Lung (tissue), 12 donors: ENCODE measurements around the gene DDX28. TPM values are rescaled to one million over a fixed set of nuclear protein-coding genes. Genes with fewer than 3 reads are reported as not detected.

Source experiments
- ATAC-seq: fragments of 200-7000 bp; cut with Tn5 transposase; one replicate; pipeline ENCODE4 v1.9.1; 2020; ENCODE audit warnings: moderate number of reproducible peaks; ENCODE audit not compliant: insufficient read depth, low FRiP score
- DNase-seq, 3 donors: peaks; one replicate each; pipeline ENCODE4 v3.0.0-alpha.2; 2013 to 2017
- H3K27ac ChIP-seq, 2 donors: one replicate each; pipeline ENCODE4 v1.5.1; 2013; ENCODE audit warnings: mild to moderate bottlenecking in 2 of 2, moderate library complexity in 2 of 2, control low read depth in 1 of 2, inconsistent platforms in 1 of 2, low read depth in 1 of 2, low read length in 1 of 2
- H3K27me3 ChIP-seq, 3 donors: one replicate each; pipeline ENCODE4 v1.5.1; 2013; ENCODE audit warnings: low read length in 2 of 3; ENCODE audit not compliant: control insufficient read depth in 3 of 3, insufficient read depth in 3 of 3
- H3K36me3 ChIP-seq, 4 donors: one replicate each; pipeline ENCODE4 v1.5.1; 2013; ENCODE audit warnings: low read length in 4 of 4, mild to moderate bottlenecking in 1 of 4, moderate library complexity in 1 of 4; ENCODE audit not compliant: control insufficient read depth in 4 of 4, insufficient read depth in 4 of 4
- H3K4me1 ChIP-seq, 5 donors: one replicate each; pipeline ENCODE4 v1.5.1; 2013; ENCODE audit warnings: low read length in 5 of 5, mild to moderate bottlenecking in 2 of 5, moderate library complexity in 1 of 5; ENCODE audit not compliant: control insufficient read depth in 5 of 5, insufficient read depth in 5 of 5
- H3K4me3 ChIP-seq: one replicate; pipeline ENCODE4 v1.5.1; 2013; ENCODE audit warnings: mild to moderate bottlenecking, control low read depth, moderate library complexity
- H3K9ac ChIP-seq, 2 donors: one replicate each; pipeline ENCODE4 v1.5.1; 2013; ENCODE audit warnings: low read length in 2 of 2, control low read depth in 1 of 2; ENCODE audit not compliant: insufficient read depth in 1 of 2
- H3K9me3 ChIP-seq, 4 donors: one replicate each; pipeline ENCODE4 v1.5.1; 2013; ENCODE audit warnings: low read length in 3 of 4, mild to moderate bottlenecking in 1 of 4, moderate library complexity in 1 of 4; ENCODE audit not compliant: control insufficient read depth in 4 of 4, insufficient read depth in 3 of 4
- WGBS, 2 donors: extraction: QIAGEN DNeasy Blood & Tissue Kit; methylation state at CpG; one replicate each; pipeline ENCODE4 v1.1.7; 2013; 5-methylcytosine and 5-hydroxymethylcytosine counted together
- polyA plus RNA-seq, 2 donors: library from polyadenylated mRNA; stranded (reverse); fragments of 200-250 nt; gene quantifications; one replicate each; pipeline ENCODE4 v1.2.1, GENCODE V29; 2013
- total RNA-seq, 2 donors: library from RNA; depleted of rRNA in 1 of 2; stranded (reverse); fragments of >200 nt in 1 of 2; gene quantifications; one replicate each; pipeline ENCODE4 v1.2.1, GENCODE V29; 2014 to 2021
- TF ChIP-seq, protein P1 (sequence below): IDR thresholded peaks from 2 replicates; pipeline ENCODE4 v1.5.1; 2012; ENCODE audit warnings: mild to moderate bottlenecking; ENCODE audit errors: control extremely low read depth, extremely low read depth
- donor health status: control.
- donor health status: control.
- donor health status: Bipolar disorder and iron deficiency.
- donor health status: healthy.
- donor health status: DM: yes; HTN: yes; CAD: no.

DDX28 gene
- total and polyA plus RNA-seq, 4 donors = 6.6 to 14.5 (median 11.0) TPM

DNA sequence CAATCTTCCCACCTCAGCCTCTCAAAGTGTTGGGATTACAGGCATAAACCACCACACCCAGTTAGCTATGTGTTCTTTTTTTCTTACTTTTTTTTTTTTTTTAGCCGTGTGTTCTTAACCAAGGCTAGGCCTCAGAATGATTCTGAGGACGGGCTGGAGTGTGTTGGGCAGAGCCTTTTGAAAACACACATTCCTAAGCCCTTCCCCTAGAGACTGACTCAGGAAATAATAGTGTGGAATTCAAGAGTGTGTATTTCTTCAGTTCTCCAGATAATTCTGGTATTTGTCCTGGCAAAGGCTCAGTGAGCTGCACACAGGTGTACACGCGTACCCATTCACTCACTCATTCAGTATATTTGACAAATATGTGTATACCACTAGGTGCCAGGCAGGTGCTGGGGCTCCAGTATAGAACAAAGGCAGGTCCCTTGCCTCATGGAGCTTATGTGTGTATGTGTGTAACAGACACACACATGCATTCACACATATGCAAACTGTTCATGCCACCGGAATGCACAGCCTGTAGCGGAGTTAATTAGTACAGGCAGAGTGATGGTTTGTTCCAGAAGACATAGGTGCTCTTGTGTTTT, 42.8 kb upstream of the DDX28 start:
- DNase-seq (peak in 2 of 3 donors; percentile 43 to 68), ATAC-seq (peak; percentile 77)
- TF ChIP-seq, protein P1, sequence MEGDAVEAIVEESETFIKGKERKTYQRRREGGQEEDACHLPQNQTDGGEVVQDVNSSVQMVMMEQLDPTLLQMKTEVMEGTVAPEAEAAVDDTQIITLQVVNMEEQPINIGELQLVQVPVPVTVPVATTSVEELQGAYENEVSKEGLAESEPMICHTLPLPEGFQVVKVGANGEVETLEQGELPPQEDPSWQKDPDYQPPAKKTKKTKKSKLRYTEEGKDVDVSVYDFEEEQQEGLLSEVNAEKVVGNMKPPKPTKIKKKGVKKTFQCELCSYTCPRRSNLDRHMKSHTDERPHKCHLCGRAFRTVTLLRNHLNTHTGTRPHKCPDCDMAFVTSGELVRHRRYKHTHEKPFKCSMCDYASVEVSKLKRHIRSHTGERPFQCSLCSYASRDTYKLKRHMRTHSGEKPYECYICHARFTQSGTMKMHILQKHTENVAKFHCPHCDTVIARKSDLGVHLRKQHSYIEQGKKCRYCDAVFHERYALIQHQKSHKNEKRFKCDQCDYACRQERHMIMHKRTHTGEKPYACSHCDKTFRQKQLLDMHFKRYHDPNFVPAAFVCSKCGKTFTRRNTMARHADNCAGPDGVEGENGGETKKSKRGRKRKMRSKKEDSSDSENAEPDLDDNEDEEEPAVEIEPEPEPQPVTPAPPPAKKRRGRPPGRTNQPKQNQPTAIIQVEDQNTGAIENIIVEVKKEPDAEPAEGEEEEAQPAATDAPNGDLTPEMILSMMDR = no peak
- Histone ChIP-seq H3K4me1 (peaks cover 0 to 22% (median 8%) of the 10 kb centered on the region in 5 donors), H3K4me3 (no peak overlapping the region), H3K36me3 (peaks cover under 1 to 15% (median 7%) of the 10 kb centered on the region in 4 donors), H3K27me3 (no peaks in the 10 kb centered on the region), H3K27ac (peak overlapping the region in 1 of 2 donors; percentile 87), H3K9ac (no peak overlapping the region), H3K9me3 (no peaks in the 10 kb centered on the region)
- 53 to 57% methylated on average over 6 of the region's 6 CpGs for WGBS, 2 donors

DNA sequence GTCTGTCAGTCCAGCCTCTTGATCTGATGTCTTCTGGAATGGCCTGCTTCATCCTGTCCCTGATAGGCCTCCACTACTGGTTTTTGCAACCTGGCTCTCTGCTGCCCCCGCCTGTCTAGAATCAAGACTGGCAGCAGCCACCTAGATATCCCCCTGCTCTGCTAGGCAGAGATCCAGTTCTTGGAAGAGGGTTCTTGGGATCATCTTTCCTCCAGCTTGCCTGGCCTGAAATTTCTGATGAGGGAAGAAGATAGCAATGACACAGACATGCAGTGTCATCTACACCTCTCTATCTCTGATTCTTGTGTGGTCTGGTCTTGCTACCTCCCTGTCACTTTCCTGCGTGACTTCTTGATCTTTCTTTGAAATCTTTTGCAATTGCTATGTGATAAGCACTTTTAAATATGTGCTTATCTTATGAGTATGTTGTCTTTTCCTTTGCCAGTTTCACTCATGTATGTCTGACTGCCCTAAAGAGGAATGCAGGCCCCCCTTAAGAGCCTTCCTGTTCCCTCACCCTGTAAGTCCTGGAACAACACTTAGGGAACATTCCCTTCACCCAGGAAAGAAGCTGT, 41.8 kb upstream of the DDX28 start:
- WGBS, 2 donors = 19 to 26% methylated on average over 2 of the region's 2 CpGs

DNA sequence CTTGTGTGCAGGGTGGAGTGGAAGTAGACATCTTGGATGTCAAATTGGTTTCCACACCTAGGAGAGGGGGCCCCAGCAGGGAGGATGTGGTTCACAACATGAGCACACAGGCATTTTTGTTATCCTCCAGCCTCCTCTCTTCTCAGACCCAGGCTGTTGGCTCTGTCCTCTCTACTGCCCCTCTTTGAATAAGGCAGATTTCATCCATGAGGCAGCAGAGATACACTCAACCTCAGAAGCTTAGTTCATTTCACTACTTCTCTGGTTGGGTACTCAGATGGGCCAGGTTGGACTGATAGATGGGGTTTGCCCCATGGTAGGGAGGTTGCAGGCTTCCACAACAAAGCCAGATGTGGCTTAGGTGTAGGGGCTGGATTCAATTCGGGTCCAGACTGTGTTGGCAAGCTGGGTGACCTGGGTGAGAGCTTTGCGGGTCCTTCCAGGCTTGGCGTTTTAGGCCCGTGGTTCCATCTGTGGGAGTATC, 39.9 kb upstream of the DDX28 start:
- H3K27ac ChIP-seq = peak overlapping the region in 1 of 2 donors; percentile 17
- H3K4me3 ChIP-seq = no peak overlapping the region
- no peaks in the 10 kb centered on the region for H3K27me3 ChIP-seq
- H3K36me3 ChIP-seq = peaks cover 0 to 13% (median 4%) of the 10 kb centered on the region in 4 donors
- WGBS, 2 donors = 86 to 93% methylated on average over 4 of the region's 4 CpGs
- ATAC-seq (no peak), DNase-seq (no peak)
- TF ChIP-seq, protein P1 = no peak
- no peaks in the 10 kb centered on the region for H3K9me3 ChIP-seq
- H3K9ac ChIP-seq = no peak overlapping the region
- H3K4me1 ChIP-seq = peaks cover 0 to 16% (median 8%) of the 10 kb centered on the region in 5 donors

More for the DNA sequence above, 41.8 kb upstream of the DDX28 start:
- peak overlapping the region in 1 of 2 donors; percentile 72 for H3K9ac ChIP-seq
- TF ChIP-seq, protein P1 = peak; percentile 62
- H3K36me3 ChIP-seq = peaks cover 0 to 13% (median 5%) of the 10 kb centered on the region in 4 donors
- peaks cover 0 to 18% (median 8%) of the 10 kb centered on the region in 5 donors for H3K4me1 ChIP-seq
- no peaks in the 10 kb centered on the region for H3K9me3 ChIP-seq
- no peaks in the 10 kb centered on the region for H3K27me3 ChIP-seq
- H3K4me3 ChIP-seq = no peak overlapping the region
- peak overlapping the region in 1 of 2 donors; percentile 89 for H3K27ac ChIP-seq
- DNase-seq (peak; percentile 62 to 76 (median 66)), ATAC-seq (peak; percentile 69)
